Mesothelial cell of epicardium (in vitro differentiated cells): Measurements from ENCODE around the gene TP53TG5. TPM values are rescaled to one million over a fixed set of nuclear protein-coding genes. Genes with fewer than 3 reads are reported as not detected.
A peak's percentile ranks its signal among the peaks of the same experiment; 100 is the strongest.

ENCODE experiments used
- DNase-seq, 2 experiments: peaks; one replicate each; pipeline ENCODE4 v3.0.0; 2021; ENCODE audit warnings: low spot score in 2 of 2; ENCODE audit not compliant: unreplicated experiment in 2 of 2
- H3K27ac Mint-ChIP-seq: 2 replicates; pipeline ENCODE4 v1.8.0; 2021; ENCODE audit warnings: mixed read lengths
- H3K27me3 Mint-ChIP-seq: 2 replicates; pipeline ENCODE4 v1.8.0; 2021; ENCODE audit warnings: low read depth, mixed read lengths
- H3K36me3 Mint-ChIP-seq: 2 replicates; pipeline ENCODE4 v1.8.0; 2021; ENCODE audit warnings: mixed read lengths
- H3K4me1 Mint-ChIP-seq: 2 replicates; pipeline ENCODE4 v1.8.0; 2021; ENCODE audit warnings: mixed read lengths
- H3K4me3 Mint-ChIP-seq: 2 replicates; pipeline ENCODE4 v1.8.0; 2021; ENCODE audit warnings: mild to moderate bottlenecking, moderate library complexity, mixed read lengths
- H3K9me3 Mint-ChIP-seq: 2 replicates; pipeline ENCODE4 v1.8.0; 2021; ENCODE audit warnings: mixed read lengths
- total RNA-seq: library from RNA; stranded (reverse); gene quantifications from 3 replicates; pipeline ENCODE4 v1.2.1, GENCODE V29; 2021
- TF ChIP-seq, protein P1 (sequence below): fragments of 200-600 bp; sonication (generic); IDR thresholded peaks from one replicate; pipeline ENCODE4 v1.5.0; 2021; ENCODE audit warnings: antibody characterized with exemption; ENCODE audit not compliant: unreplicated experiment

Gene TP53TG5
- total RNA-seq, 1 donor from 2014 or later, result not detected

DNA sequence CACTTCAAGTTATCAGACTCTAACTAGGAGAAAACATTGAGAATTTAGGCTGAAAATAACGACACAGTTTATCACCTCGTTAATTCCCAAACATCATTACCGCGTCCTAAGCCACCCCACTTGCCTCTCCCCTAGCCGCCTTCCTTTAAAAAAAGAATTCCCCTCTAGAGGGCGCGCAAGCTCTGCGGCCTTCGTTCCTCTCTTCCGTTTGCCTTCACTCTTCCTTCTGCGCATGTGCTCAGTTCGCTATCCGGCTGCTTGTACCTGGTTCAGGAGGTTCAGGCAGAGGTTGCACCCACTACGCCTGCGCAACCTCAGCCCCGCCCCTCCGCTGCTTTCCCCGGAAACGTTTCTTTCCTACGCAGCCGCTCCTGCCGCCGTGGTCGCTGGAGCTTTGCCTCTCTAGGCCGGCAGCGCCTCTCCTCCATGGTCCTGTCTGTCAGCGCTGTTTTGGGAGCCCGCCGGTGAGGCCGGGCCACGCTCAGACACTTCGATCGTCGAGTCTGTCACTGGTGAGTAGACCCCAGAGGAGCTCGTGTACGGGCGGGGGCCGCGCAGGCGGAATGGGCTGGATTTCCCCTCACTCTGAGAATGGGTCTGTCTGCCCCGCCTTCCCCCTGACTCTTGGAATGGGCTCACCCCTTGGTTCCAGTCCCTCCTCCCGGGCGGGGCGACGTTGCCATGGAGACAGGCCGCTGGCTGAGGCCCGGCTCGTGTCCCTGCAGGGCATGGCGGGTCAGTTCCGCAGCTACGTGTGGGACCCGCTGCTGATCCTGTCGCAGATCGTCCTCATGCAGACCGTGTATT lies 15.1 kb downstream of the TP53TG5 start, which contains the start of gene SYS1:
SYS1 (plus strand) TSS at position 353 of the 807 bp plus-strand sequence; CDS start at position 729, 376 bp downstream.
- DNase-seq, result peak; percentile 97 to 99
- H3K9me3 Mint-ChIP-seq, result no peaks in the 10 kb centered on the region
- H3K4me3 Mint-ChIP-seq, result peak within 1 kb of the TSS; percentile 99
- TF ChIP-seq, protein P1, sequence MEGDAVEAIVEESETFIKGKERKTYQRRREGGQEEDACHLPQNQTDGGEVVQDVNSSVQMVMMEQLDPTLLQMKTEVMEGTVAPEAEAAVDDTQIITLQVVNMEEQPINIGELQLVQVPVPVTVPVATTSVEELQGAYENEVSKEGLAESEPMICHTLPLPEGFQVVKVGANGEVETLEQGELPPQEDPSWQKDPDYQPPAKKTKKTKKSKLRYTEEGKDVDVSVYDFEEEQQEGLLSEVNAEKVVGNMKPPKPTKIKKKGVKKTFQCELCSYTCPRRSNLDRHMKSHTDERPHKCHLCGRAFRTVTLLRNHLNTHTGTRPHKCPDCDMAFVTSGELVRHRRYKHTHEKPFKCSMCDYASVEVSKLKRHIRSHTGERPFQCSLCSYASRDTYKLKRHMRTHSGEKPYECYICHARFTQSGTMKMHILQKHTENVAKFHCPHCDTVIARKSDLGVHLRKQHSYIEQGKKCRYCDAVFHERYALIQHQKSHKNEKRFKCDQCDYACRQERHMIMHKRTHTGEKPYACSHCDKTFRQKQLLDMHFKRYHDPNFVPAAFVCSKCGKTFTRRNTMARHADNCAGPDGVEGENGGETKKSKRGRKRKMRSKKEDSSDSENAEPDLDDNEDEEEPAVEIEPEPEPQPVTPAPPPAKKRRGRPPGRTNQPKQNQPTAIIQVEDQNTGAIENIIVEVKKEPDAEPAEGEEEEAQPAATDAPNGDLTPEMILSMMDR, result peak; percentile 76
- peaks cover 35% of the 10 kb centered on the region for H3K4me1 Mint-ChIP-seq
- H3K36me3 Mint-ChIP-seq, result peaks cover 14% of the 10 kb centered on the region
- H3K27me3 Mint-ChIP-seq, result no peaks in the 10 kb centered on the region
- peak within 1 kb of the TSS; percentile 100 for H3K27ac Mint-ChIP-seq

DNA sequence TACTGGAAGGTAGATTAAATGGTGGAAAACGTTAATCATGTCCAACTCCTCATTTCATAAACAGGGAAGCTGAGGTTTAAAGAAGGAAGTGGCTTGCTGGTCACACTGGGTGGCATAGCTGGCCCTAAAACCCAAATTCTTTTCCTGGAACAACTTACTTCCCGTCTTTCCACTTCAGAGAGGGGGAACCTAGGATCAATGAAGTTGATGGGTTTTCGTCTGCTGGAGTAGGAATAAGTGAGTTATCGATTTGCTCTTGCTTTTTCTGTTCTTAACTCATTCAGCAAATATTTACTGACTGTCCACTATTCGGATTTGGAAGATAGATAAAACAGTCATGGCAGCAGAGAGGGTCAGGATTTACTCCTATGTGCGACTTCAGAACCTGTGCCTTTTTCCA lies 16.3 kb downstream of the TP53TG5 start:
- Mint-ChIP-seq H3K36me3 (peaks cover 4% of the 10 kb centered on the region), H3K9me3 (no peaks in the 10 kb centered on the region), H3K27me3 (no peaks in the 10 kb centered on the region), H3K4me1 (peaks cover 37% of the 10 kb centered on the region), H3K4me3 (no peak overlapping the region), H3K27ac (peak overlapping the region; percentile 39)
- TF ChIP-seq, protein P1, result no peak
- DNase-seq, result no peak

DNA sequence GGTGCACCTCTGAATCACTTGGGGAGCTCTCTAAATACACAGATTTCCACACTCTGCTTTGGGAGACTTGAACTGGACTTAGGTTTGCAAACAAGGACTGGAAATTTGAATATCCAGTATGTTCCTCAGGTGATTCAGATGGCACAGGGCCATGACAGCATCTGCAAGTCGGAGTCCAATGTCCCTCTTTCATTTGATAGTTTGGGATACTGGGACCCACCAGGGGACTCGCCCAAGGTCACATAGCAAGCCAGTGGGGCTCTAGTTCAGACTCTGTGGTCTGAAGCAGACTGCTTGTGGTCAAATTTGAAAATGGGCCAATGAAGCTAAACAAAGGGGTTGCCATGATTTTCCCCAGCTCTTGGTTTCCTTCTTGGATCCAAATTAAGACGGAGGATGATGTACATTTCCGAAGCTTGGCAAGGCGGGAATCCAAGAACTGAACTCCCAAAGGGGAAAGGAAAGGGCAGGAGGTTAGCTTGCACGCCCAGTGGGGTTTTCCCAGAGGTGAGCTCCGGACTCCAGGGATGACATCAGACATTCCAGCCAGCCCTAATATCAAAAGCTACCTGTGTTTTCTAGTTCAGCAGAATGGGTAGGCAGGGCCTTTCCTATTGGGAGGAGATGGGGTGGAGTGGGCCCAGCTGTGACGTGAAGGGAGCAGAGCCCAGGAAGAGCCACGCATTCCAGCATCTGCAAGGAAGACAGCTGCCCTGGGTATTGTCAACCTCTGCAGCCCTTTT lies 18.5 kb downstream of the TP53TG5 start:
- H3K27me3 Mint-ChIP-seq, result no peaks in the 10 kb centered on the region
- peaks cover 34% of the 10 kb centered on the region for H3K4me1 Mint-ChIP-seq
- no peak overlapping the region for H3K4me3 Mint-ChIP-seq
- H3K27ac Mint-ChIP-seq, result peak overlapping the region; percentile 79
- H3K36me3 Mint-ChIP-seq, result no peaks in the 10 kb centered on the region
- DNase-seq, result no peak
- H3K9me3 Mint-ChIP-seq, result no peaks in the 10 kb centered on the region
- TF ChIP-seq, protein P1, result no peak

DNA sequence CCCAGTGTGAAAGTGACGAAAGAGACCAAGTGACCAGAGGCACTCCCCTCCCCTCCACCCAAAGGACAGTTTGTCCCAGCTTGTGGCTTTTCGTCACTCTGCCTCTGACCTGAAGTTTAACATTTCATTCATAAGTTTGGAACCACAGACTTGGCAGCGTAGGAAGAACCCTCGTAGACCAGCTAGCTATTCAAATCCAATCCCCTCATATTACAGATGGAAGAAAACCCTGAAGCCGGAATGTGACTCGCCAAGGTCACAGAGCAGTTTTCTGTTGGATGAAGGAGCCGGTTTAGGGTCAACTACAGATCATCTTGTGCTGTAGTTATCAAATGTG lies 19.1 kb downstream of the TP53TG5 start:
- TF ChIP-seq, protein P1, result no peak
- no peaks in the 10 kb centered on the region for H3K9me3 Mint-ChIP-seq
- H3K4me1 Mint-ChIP-seq, result peaks cover 32% of the 10 kb centered on the region
- no peak overlapping the region for H3K4me3 Mint-ChIP-seq
- no peak for DNase-seq
- no peaks in the 10 kb centered on the region for H3K36me3 Mint-ChIP-seq
- H3K27me3 Mint-ChIP-seq, result no peaks in the 10 kb centered on the region
- peak overlapping the region; percentile 79 for H3K27ac Mint-ChIP-seq

DNA sequence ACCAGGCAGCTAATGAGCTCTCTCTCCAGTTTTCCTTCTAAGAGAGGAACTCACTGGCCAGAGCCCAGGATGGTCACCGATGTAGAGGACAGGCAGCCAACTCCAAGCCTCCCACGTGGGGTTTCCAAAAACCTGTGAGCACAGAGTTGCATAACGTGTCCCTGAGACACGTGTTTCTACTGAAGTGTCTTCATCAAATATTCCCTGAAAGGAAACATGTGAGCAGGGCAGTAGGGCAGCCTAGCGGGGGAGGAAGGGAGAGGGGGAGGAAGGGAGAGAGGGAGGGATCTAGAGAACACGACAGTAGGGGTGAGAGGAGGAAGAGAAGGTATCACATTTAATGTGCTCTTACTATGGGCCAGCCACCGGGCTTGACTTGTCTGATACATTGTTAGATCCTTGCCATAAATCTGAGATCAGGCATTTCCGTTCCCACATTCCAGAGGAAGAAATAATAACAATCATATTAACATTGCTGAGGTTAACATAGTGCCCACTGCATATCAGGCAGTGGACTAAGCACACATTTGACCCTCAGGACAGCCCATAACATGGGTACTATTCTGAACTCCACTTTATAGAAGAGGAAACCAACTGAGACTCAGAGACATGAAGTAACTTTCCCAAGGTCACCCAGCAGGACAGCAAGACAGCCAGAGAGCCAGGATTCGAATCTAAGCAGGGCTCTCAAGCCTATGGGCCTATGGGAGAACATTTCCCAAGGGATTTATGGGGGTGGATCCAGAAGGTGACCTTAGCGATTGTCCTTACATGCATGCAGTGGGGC lies 19.6 kb downstream of the TP53TG5 start:
- no peak overlapping the region for H3K4me3 Mint-ChIP-seq
- H3K36me3 Mint-ChIP-seq, result no peaks in the 10 kb centered on the region
- no peak for DNase-seq
- H3K9me3 Mint-ChIP-seq, result no peaks in the 10 kb centered on the region
- TF ChIP-seq, protein P1, result no peak
- peaks cover 26% of the 10 kb centered on the region for H3K4me1 Mint-ChIP-seq
- no peaks in the 10 kb centered on the region for H3K27me3 Mint-ChIP-seq
- H3K27ac Mint-ChIP-seq, result peak overlapping the region; percentile 79
